RWPE1 (cell line): ENCODE results near the gene HMX2.

Source experiments
- CTCF ChIA-PET: fragments of 350-600 bp; sonication (Branson Sonifier 250); formaldehyde crosslinking; extraction: SDS; loops from one replicate; lab custom pipeline; 2021; lab: Yijun Ruan, JAX
- POLR2A ChIA-PET: fragments of 400-600 bp; formaldehyde crosslinking; extraction: SDS; loops from one replicate; lab custom pipeline; 2020; ENCODE audit warnings: antibody characterized with exemption; ENCODE audit not compliant: low non-redundant PET; lab: Yijun Ruan, JAX
- DNase-seq: peaks from one replicate; pipeline ENCODE4 v3.0.0; 2012; ENCODE audit warnings: low spot score
- H3K27ac ChIP-seq: fragments of 450-650 bp; 2 replicates; pipeline ENCODE4 v1.5.1; 2017
- TF ChIP-seq, protein P1 (sequence below): fragments of 450-650 bp; conservative IDR thresholded peaks from 2 replicates; pipeline ENCODE4 v1.5.1; 2017; ENCODE audit warnings: low read depth, mild to moderate bottlenecking

The HMX2 gene

DNA sequence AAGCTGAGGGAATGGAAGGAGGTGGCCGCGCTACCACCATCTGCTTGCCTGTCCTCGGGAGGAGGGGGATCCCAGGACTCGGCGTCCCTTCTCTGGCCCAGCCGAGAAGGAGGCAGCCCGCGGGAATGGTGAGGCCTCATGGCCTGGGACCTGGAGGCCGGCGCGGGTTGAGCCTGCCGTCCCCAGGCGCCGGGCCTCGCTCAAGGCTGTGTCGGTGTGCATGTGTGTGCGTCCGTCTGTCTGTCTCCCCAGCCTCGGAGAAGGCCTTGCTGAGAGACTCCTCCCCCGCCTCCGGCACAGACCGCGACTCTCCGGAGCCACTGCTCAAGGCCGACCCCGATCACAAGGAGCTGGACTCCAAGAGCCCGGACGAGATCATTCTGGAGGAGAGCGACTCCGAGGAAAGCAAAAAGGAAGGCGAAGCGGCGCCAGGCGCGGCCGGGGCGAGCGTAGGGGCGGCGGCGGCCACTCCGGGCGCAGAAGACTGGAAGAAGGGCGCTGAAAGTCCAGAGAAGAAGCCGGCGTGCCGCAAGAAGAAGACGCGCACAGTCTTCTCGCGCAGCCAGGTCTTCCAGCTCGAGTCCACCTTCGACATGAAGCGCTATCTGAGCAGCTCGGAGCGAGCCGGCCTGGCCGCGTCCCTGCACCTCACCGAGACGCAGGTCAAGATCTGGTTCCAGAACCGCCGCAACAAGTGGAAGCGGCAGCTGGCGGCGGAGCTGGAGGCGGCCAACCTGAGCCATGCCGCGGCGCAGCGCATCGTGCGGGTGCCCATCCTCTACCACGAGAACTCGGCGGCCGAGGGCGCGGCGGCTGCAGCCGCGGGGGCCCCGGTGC is 10.9 kb upstream of the HMX2 start:
- TF ChIP-seq, protein P1, sequence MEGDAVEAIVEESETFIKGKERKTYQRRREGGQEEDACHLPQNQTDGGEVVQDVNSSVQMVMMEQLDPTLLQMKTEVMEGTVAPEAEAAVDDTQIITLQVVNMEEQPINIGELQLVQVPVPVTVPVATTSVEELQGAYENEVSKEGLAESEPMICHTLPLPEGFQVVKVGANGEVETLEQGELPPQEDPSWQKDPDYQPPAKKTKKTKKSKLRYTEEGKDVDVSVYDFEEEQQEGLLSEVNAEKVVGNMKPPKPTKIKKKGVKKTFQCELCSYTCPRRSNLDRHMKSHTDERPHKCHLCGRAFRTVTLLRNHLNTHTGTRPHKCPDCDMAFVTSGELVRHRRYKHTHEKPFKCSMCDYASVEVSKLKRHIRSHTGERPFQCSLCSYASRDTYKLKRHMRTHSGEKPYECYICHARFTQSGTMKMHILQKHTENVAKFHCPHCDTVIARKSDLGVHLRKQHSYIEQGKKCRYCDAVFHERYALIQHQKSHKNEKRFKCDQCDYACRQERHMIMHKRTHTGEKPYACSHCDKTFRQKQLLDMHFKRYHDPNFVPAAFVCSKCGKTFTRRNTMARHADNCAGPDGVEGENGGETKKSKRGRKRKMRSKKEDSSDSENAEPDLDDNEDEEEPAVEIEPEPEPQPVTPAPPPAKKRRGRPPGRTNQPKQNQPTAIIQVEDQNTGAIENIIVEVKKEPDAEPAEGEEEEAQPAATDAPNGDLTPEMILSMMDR: no peak
- ChIA-PET POLR2A (no interaction called here), CTCF (interaction anchor here (0.5 to 1.4 kb wide), 2 partner anchors 37 to 94 kb away, joined by 3 to 5 read pairs; no protein-coding TSS in a partner anchor)
- no peak overlapping the region for H3K27ac ChIP-seq
- no peak for DNase-seq

DNA sequence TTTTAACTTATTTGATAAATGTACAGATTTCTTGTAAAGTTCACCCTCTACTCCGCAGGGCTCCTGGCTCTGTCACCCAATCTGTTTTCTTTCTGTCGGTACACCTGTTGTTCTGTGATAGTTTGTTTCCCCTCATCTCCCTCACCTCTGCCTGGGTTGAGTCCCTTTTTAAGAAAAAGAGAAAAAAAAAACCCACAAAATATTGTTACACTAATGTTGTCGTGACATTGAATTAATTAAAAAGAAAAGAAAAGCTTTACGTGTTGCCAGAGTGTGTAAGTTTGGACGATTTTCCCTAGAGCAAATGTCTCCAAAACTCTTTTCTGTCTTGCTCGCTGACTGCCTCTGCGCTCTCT is 8.8 kb upstream of the HMX2 start:
- TF ChIP-seq, protein P1: no peak
- H3K27ac ChIP-seq: no peak overlapping the region
- CTCF ChIA-PET: interaction anchor here (1.6 kb wide), 1 partner anchor 241 kb away, joined by 5 read pairs; no protein-coding TSS in a partner anchor
- DNase-seq: no peak
- POLR2A ChIA-PET: no interaction called here

DNA sequence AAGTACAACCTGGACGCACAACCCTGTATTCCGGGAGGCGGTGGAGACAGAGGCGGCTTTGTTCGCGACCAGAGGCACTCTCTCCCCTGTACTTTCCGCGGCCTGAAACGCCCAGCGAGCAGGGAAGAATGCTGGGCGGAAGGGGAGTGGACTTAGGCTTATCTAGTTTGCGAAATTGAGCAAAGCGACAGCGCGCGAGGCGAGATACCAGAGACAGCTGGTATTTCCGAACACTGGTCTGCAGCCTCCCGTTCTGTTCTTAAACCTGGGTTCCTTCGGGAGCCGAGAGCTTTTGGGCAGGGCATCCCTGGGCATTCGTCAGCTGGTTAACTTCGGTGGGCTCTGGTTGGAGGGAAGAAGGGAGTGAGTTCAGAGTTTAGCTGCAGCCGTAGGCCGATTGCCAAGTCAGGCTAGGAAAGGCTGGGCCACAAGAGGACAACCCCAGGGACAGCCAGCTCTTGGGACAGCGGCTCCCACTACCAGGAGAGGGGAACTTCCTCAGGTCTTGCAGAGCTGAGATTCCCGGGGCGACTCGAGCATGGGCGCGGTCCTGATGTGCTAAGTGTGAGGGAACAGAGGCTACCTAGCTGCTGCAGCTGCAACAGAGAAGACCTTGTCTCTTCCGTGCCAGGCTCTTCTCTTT is 8.3 kb upstream of the HMX2 start:
- POLR2A ChIA-PET: no interaction called here
- CTCF ChIA-PET: interaction anchor here (1.3 to 1.6 kb wide), 2 partner anchors 96 to 241 kb away, joined by 5 to 10 read pairs; no protein-coding TSS in a partner anchor
- no peak for DNase-seq

DNA sequence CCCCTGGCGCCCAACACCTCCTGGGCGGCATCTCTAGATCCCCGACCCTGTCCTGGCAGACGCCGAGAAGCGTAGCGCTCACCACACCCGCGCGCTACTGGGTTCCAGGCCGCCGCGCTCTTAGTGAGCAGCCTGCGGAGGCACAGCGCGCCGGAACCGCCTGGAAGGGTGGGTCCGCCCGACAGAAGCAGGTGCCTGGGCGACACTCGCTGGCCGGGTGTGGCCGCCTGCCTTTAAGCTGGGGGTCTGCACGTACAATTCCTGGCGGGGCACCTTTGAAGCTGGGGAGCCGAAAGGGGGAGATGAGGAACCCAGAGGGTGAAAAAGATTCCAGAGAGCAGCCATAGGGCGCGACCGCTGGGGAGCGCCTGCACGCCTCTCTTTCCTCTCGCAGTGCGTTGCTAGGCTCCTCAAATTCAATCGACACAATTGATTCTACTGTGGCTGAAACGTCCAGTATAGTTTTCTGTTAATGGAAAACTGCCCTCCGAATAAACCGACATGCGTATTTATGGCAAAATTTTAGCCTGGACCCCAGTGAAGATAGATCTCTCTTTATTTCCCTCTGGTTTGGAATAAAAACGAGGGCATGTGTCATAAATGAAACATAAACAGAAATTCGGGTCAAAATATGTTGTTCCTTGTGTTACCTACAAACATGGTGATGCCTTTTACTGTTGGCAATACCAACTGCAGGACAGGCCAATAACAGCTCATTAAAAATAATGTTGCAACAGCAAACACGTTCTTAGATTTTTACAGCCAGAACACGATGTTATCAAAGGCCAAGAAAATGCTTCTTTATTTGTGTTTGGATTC is 7.6 kb upstream of the HMX2 start:
- CTCF ChIA-PET: interaction anchor here (0.6 to 1.6 kb wide), 3 partner anchors 97 to 589 kb away, joined by 5 to 10 read pairs (median 7); no protein-coding TSS in a partner anchor
- POLR2A ChIA-PET: no interaction called here
- TF ChIP-seq, protein P1: no peak
- DNase-seq: no peak
- H3K27ac ChIP-seq: no peak overlapping the region

More for the DNA sequence above, 8.3 kb upstream of the HMX2 start:
- TF ChIP-seq, protein P1: no peak
- no peak overlapping the region for H3K27ac ChIP-seq

DNA sequence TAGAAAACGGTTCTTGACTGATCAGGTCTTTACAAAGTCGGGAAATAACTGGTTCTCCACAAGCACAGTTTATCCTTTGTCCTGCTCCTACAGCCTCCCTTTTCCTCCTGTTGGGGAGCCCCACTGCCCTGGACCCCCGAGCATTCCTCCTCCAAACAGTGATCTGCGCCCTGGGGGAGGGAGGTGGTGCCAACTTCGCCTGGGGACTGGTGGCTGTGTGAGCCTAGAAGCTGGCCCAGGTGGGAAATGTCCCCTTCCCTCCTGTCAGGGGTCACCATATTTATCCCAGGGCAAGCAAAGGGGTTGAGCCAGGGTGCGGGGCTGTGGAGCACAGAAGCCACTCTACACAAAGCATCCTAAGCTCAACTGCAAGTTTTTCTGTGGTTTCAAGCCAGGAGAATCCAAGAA is 6.9 kb upstream of the HMX2 start:
- CTCF ChIA-PET: no interaction called here
- H3K27ac ChIP-seq: no peak overlapping the region
- no peak for DNase-seq
- POLR2A ChIA-PET: no interaction called here
- TF ChIP-seq, protein P1: no peak
